Sigmoid colon (tissue), 4 donors: ENCODE measurements around the gene KIAA1549.

Source experiments
- POLR2AphosphoS5 ChIP-seq, 4 donors: sonication (generic); formaldehyde crosslinking; IDR thresholded peaks; one replicate each; pipeline ENCODE4 v1.6.1; 2017; ENCODE audit warnings: antibody characterized with exemption in 4 of 4
- TF ChIP-seq, protein P1 (sequence below), 4 experiments: fragments of 450-650 bp in 3 of 4; fragments of 200-600 bp in 1 of 4; IDR thresholded peaks; one replicate each; pipeline ENCODE4 v1.5.1; 2016 to 2019; ENCODE audit warnings: antibody characterized with exemption in 4 of 4, mild to moderate bottlenecking in 3 of 4, moderate library complexity in 2 of 4

DNA sequence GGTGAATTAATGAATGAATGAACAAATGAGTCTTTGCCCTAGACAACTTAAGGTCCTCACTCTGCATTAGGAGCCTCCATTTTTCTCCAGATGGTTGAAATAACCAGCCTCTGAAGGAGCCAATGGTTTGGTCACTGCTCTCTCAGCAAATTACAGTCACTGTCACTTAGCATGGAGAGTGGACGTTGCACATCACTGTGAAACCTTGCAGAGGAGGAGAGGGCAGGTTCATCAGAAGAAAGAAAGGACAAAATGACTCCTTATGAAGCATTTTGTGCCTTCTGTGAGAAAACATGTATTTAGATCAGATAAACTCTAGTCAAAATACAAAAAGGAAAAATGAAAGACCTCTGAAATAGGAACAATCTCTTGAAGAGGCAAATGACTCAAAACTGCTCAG is 176.6 kb downstream of the KIAA1549 start:
- TF ChIP-seq, protein P1, sequence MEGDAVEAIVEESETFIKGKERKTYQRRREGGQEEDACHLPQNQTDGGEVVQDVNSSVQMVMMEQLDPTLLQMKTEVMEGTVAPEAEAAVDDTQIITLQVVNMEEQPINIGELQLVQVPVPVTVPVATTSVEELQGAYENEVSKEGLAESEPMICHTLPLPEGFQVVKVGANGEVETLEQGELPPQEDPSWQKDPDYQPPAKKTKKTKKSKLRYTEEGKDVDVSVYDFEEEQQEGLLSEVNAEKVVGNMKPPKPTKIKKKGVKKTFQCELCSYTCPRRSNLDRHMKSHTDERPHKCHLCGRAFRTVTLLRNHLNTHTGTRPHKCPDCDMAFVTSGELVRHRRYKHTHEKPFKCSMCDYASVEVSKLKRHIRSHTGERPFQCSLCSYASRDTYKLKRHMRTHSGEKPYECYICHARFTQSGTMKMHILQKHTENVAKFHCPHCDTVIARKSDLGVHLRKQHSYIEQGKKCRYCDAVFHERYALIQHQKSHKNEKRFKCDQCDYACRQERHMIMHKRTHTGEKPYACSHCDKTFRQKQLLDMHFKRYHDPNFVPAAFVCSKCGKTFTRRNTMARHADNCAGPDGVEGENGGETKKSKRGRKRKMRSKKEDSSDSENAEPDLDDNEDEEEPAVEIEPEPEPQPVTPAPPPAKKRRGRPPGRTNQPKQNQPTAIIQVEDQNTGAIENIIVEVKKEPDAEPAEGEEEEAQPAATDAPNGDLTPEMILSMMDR (IDR thresholded peaks at IDR 0.05), result no peak
- no peak for TF ChIP-seq POLR2AphosphoS5 (IDR thresholded peaks at IDR 0.05)
